Mesendoderm (in vitro differentiated cells): ENCODE results near the gene FXR2.
"Not testable (repeated sequence)": the region's sequence is repeated elsewhere in the genome, so short reads cannot be mapped to it uniquely, and the experiment has no call there.

Experiments
- DNase-seq: peaks from one replicate; pipeline ENCODE4 v3.0.0; 2013
- H2AK5ac ChIP-seq: 2 replicates; pipeline ENCODE4 v1.6.1; 2013; ENCODE audit warnings: low read length, inconsistent platforms
- H2BK120ac ChIP-seq: 2 replicates; pipeline ENCODE4 v1.6.1; 2013; ENCODE audit warnings: low read depth, mild to moderate bottlenecking, low read length, moderate library complexity, mixed read lengths
- H2BK15ac ChIP-seq: replicated peaks from 2 replicates; pipeline ENCODE4 v1.6.1; 2013; ENCODE audit warnings: low read depth, mild to moderate bottlenecking, moderate library complexity
- H2BK5ac ChIP-seq: 2 replicates; pipeline ENCODE4 v1.6.1; 2013; ENCODE audit warnings: low read length, inconsistent platforms
- H3K18ac ChIP-seq: 2 replicates; pipeline ENCODE4 v1.6.1; 2013; ENCODE audit warnings: mild to moderate bottlenecking, low read length, mixed read lengths
- H3K23ac ChIP-seq: one replicate; pipeline ENCODE4 v1.6.1; 2013; ENCODE audit warnings: low read length
- H3K27ac ChIP-seq: 2 replicates; pipeline ENCODE4 v1.5.1; 2013; ENCODE audit warnings: low read depth, mild to moderate bottlenecking, inconsistent platforms, low read length, moderate library complexity
- H3K27me3 ChIP-seq: 2 replicates; pipeline ENCODE4 v1.6.1; 2013; ENCODE audit warnings: low read length, control low read depth, mild to moderate bottlenecking, inconsistent platforms; ENCODE audit not compliant: insufficient read depth, poor library complexity
- H3K36me3 ChIP-seq: 2 replicates; pipeline ENCODE4 v1.6.1; 2013; ENCODE audit warnings: low read length, inconsistent platforms; ENCODE audit not compliant: control insufficient read depth, insufficient read depth
- H3K4ac ChIP-seq: one replicate; pipeline ENCODE4 v1.6.1; 2013; ENCODE audit warnings: low read depth, mild to moderate bottlenecking, low read length, moderate library complexity
- H3K4me1 ChIP-seq: 2 replicates; pipeline ENCODE4 v1.6.1; 2013; ENCODE audit warnings: low read depth, low read length, inconsistent platforms; ENCODE audit not compliant: control insufficient read depth
- H3K4me2 ChIP-seq: 2 replicates; pipeline ENCODE4 v1.6.1; 2013; ENCODE audit warnings: low read length
- H3K4me3 ChIP-seq: 2 replicates; pipeline ENCODE4 v1.5.1; 2013; ENCODE audit warnings: mild to moderate bottlenecking, low read length
- H3K56ac ChIP-seq: one replicate; pipeline ENCODE4 v1.6.1; 2013; ENCODE audit warnings: low read length
- H3K79me1 ChIP-seq: 2 replicates; pipeline ENCODE4 v1.6.1; 2013; ENCODE audit warnings: low read length, inconsistent platforms
- H3K79me2 ChIP-seq: 2 replicates; pipeline ENCODE4 v1.6.1; 2013; ENCODE audit warnings: mild to moderate bottlenecking, low read length; ENCODE audit not compliant: control insufficient read depth, insufficient read depth
- H3K9ac ChIP-seq: 2 replicates; pipeline ENCODE4 v1.6.1; 2013; ENCODE audit warnings: low read length, inconsistent platforms
- H4K5ac ChIP-seq: one replicate; pipeline ENCODE4 v1.6.1; 2013; ENCODE audit warnings: low read length
- H4K8ac ChIP-seq: one replicate; pipeline ENCODE4 v1.6.1; 2013; ENCODE audit warnings: low read depth, mild to moderate bottlenecking, control low read depth, low read length, moderate library complexity
- WGBS: extraction: QIAGEN DNeasy Blood & Tissue Kit; methylation state at CpG from one replicate; pipeline ENCODE4 v1.1.7; 2013; ENCODE audit warnings: low lambda C conversion rate, missing lambda C conversion rate; ENCODE audit not compliant: insufficient coverage; ENCODE audit errors: extremely low coverage; 5-methylcytosine and 5-hydroxymethylcytosine counted together

The FXR2 gene

GRCh38 chr17:7644775-7645174 lies 30.1 kb upstream of the FXR2 start:
- H3K4me2 ChIP-seq, result no peak overlapping the region
- no peak overlapping the region for H3K18ac ChIP-seq
- no peak overlapping the region for H2BK5ac ChIP-seq
- H3K4ac ChIP-seq, result no peak overlapping the region
- DNase-seq, result no peak
- no peak overlapping the region for H4K8ac ChIP-seq
- no peak overlapping the region for H3K23ac ChIP-seq
- H2BK120ac ChIP-seq, result no peak overlapping the region
- H3K79me1 ChIP-seq, result no peaks in the 10 kb centered on the region
- H3K4me3 ChIP-seq, result no peak overlapping the region
- no peak overlapping the region for H3K56ac ChIP-seq
- H2BK15ac ChIP-seq, result no peak overlapping the region
- WGBS, result no CpG with 5 or more reads among the region's 4 CpGs
- H3K27ac ChIP-seq, result no peak overlapping the region
- no peaks in the 10 kb centered on the region for H3K4me1 ChIP-seq
- H4K5ac ChIP-seq, result no peak overlapping the region
- H3K36me3 ChIP-seq, result no peaks in the 10 kb centered on the region
- H3K27me3 ChIP-seq, result no peaks in the 10 kb centered on the region
- no peak overlapping the region for H3K9ac ChIP-seq
- H2AK5ac ChIP-seq, result no peak overlapping the region
- H3K79me2 ChIP-seq, result no peaks in the 10 kb centered on the region

GRCh38 chr17:7641635-7642034 lies 26.9 kb upstream of the FXR2 start:
- not testable (repeated sequence) for H3K4me1 ChIP-seq, DNase-seq, H2AK5ac ChIP-seq, H3K27ac ChIP-seq, H3K79me1 ChIP-seq, H3K4me2 ChIP-seq, H3K18ac ChIP-seq, H4K5ac ChIP-seq, H3K27me3 ChIP-seq, H3K56ac ChIP-seq, H3K23ac ChIP-seq, H3K9ac ChIP-seq, H3K79me2 ChIP-seq, H2BK15ac ChIP-seq, H2BK120ac ChIP-seq, H4K8ac ChIP-seq, H3K4ac ChIP-seq, H3K36me3 ChIP-seq, H2BK5ac ChIP-seq, H3K4me3 ChIP-seq
- no CpG with 5 or more reads among the region's 7 CpGs for WGBS

- Histone ChIP-seq H3K36me3 (no peaks in the 10 kb centered on the region), H2AK5ac (no peak overlapping the region), H3K79me1 (no peaks in the 10 kb centered on the region), H3K4me2 (no peak overlapping the region), H3K18ac (no peak overlapping the region), H3K23ac (no peak overlapping the region), H3K9ac (no peak overlapping the region), H2BK5ac (no peak overlapping the region), H3K4me1 (no peaks in the 10 kb centered on the region), H4K8ac (no peak overlapping the region), H2BK120ac (no peak overlapping the region), H3K27me3 (no peaks in the 10 kb centered on the region), H3K79me2 (no peaks in the 10 kb centered on the region), H2BK15ac (no peak overlapping the region), H4K5ac (no peak overlapping the region), H3K27ac (no peak overlapping the region), H3K56ac (no peak overlapping the region), H3K4me3 (no peak overlapping the region), H3K4ac (no peak overlapping the region)
- WGBS, result no CpG with 5 or more reads among the region's 26 CpGs
- no peak for DNase-seq
These were observed 26.1 kb upstream of the FXR2 start for GRCh38 chr17:7640783-7641182.

GRCh38 chr17:7636163-7636562 lies 21.5 kb upstream of the FXR2 start:
- Histone ChIP-seq H3K4ac (no peak overlapping the region), H3K36me3 (no peaks in the 10 kb centered on the region), H3K4me2 (no peak overlapping the region), H3K27me3 (no peaks in the 10 kb centered on the region), H3K79me2 (no peaks in the 10 kb centered on the region), H3K56ac (peak overlapping the region; percentile 47), H2BK15ac (no peak overlapping the region), H3K23ac (no peak overlapping the region), H3K9ac (no peak overlapping the region), H4K5ac (no peak overlapping the region), H3K79me1 (no peaks in the 10 kb centered on the region), H3K27ac (no peak overlapping the region), H3K4me3 (no peak overlapping the region), H3K4me1 (no peaks in the 10 kb centered on the region), H2AK5ac (no peak overlapping the region), H4K8ac (no peak overlapping the region), H2BK120ac (no peak overlapping the region), H3K18ac (no peak overlapping the region), H2BK5ac (no peak overlapping the region)
- DNase-seq, result no peak
- WGBS, result no CpG with 5 or more reads among the region's 5 CpGs

- no peaks in the 10 kb centered on the region for H3K36me3 ChIP-seq
- H3K23ac ChIP-seq, result no peak overlapping the region
- no peak overlapping the region for H3K18ac ChIP-seq
- H2BK5ac ChIP-seq, result no peak overlapping the region
- no peak overlapping the region for H2BK120ac ChIP-seq
- no peak overlapping the region for H3K27ac ChIP-seq
- peak; percentile 83 for DNase-seq
- no peak overlapping the region for H3K9ac ChIP-seq
- no peaks in the 10 kb centered on the region for H3K27me3 ChIP-seq
- H3K79me1 ChIP-seq, result no peaks in the 10 kb centered on the region
- no peak overlapping the region for H3K4ac ChIP-seq
- no peaks in the 10 kb centered on the region for H3K4me1 ChIP-seq
- no peak overlapping the region for H4K5ac ChIP-seq
- no peaks in the 10 kb centered on the region for H3K79me2 ChIP-seq
- H3K56ac ChIP-seq, result peak overlapping the region; percentile 28
- no peak overlapping the region for H4K8ac ChIP-seq
- H3K4me3 ChIP-seq, result no peak overlapping the region
- H3K4me2 ChIP-seq, result no peak overlapping the region
- no peak overlapping the region for H2BK15ac ChIP-seq
- no CpG with 5 or more reads among the region's 5 CpGs for WGBS
- H2AK5ac ChIP-seq, result no peak overlapping the region
These were observed 19.7 kb upstream of the FXR2 start for GRCh38 chr17:7634384-7634783.

GRCh38 chr17:7633093-7633492 lies 18.4 kb upstream of the FXR2 start:
- no peak overlapping the region for H2BK5ac ChIP-seq
- H4K8ac ChIP-seq, result no peak overlapping the region
- no peak overlapping the region for H3K4ac ChIP-seq
- H3K9ac ChIP-seq, result peak overlapping the region; percentile 41
- H3K56ac ChIP-seq, result no peak overlapping the region
- H3K27me3 ChIP-seq, result no peaks in the 10 kb centered on the region
- no peak overlapping the region for H2BK120ac ChIP-seq
- no peak overlapping the region for H3K23ac ChIP-seq
- H3K4me3 ChIP-seq, result no peak overlapping the region
- no peaks in the 10 kb centered on the region for H3K36me3 ChIP-seq
- H3K4me2 ChIP-seq, result no peak overlapping the region
- peak; percentile 32 for DNase-seq
- H4K5ac ChIP-seq, result no peak overlapping the region
- H2AK5ac ChIP-seq, result no peak overlapping the region
- no peak overlapping the region for H2BK15ac ChIP-seq
- no peaks in the 10 kb centered on the region for H3K4me1 ChIP-seq
- no peak overlapping the region for H3K27ac ChIP-seq
- no peak overlapping the region for H3K18ac ChIP-seq
- H3K79me2 ChIP-seq, result no peaks in the 10 kb centered on the region
- no CpG with 5 or more reads among the region's 2 CpGs for WGBS
- no peaks in the 10 kb centered on the region for H3K79me1 ChIP-seq
